ENCODE results near the gene C2CD2L.

- TF ChIP-seq CTCF (conservative IDR thresholded peaks at IDR 0.05 in 1 of 2, IDR thresholded peaks at IDR 0.05 in 1 of 2; ENCODE audit: low read depth in 1 of 2, low read length in 2 of 2): no peak
- TF ChIP-seq EZH2 (IDR thresholded peaks at IDR 0.05; ENCODE audit: low read length, missing control alignments): no peak
Observed at GRCh38 chr11:119118946-119119345, 11.8 kb downstream of the C2CD2L start.

Data from fibroblast of lung (primary cell).